Endothelial cell of umbilical vein (primary cell): ENCODE results near the gene ARL5B. TPM values are rescaled to one million over a fixed set of nuclear protein-coding genes. Genes with fewer than 3 reads are reported as not detected.

ENCODE experiments used
- BruUV-seq: library from RNA; stranded (reverse); fragments of 400-500 nt; replicated peaks from 2 replicates; lab custom pipeline; 2021; lab: Mats Ljungman, UMichigan
- CTCF ChIA-PET: fragments of 300-600, 350-600 bp; sonication (Branson Sonifier 250); formaldehyde crosslinking; loops from one replicate; lab custom pipeline; 2021; ENCODE audit warnings: antibody characterized with exemption, inconsistent platforms; lab: Charles Lee
- POLR2A ChIA-PET: fragments of 300-600, 350-600 bp; sonication (Branson Sonifier 250); formaldehyde crosslinking; loops from one replicate; lab custom pipeline; 2021; ENCODE audit warnings: antibody characterized with exemption, inconsistent platforms; lab: Charles Lee
- DNase-seq: peaks from one replicate; pipeline ENCODE4 v3.0.0-alpha.2; 2011; ENCODE audit warnings: low read depth, low spot score
- FAIRE-seq: peaks from 2 replicates; lab custom pipeline; 2011; peaks lifted over from hg19 to GRCh38; lab: Jason Lieb, UNC
- H2AFZ ChIP-seq: 2 replicates; pipeline ENCODE4 v1.6.0; 2012; ENCODE audit warnings: low read depth, low read length, control low read depth, inconsistent platforms
- H3K27ac ChIP-seq: 2 replicates; pipeline ENCODE4 v1.5.1; 2011; ENCODE audit warnings: low read depth, mild to moderate bottlenecking, control low read depth, low read length, moderate library complexity; ENCODE audit not compliant: insufficient read depth
- H3K27me3 ChIP-seq, 2 experiments: 2 replicates each; pipeline versions ENCODE4 v1.6.0 to v1.6.1; 2011; ENCODE audit warnings: low read length in 2 of 2, mixed read lengths in 1 of 2; ENCODE audit not compliant: control insufficient read depth in 2 of 2, insufficient read depth in 2 of 2
- H3K36me3 ChIP-seq, 2 experiments: 2 replicates in 1 of 2; 3 replicates in 1 of 2; pipeline ENCODE4 v1.5.1; 2011; ENCODE audit warnings: low read length in 2 of 2, mild to moderate bottlenecking in 1 of 2, moderate library complexity in 1 of 2; ENCODE audit not compliant: control insufficient read depth in 2 of 2, insufficient read depth in 2 of 2; ENCODE audit errors: extremely low read depth in 1 of 2
- H3K4me1 ChIP-seq: 3 replicates; pipeline ENCODE4 v1.5.1; 2011; ENCODE audit warnings: mild to moderate bottlenecking, low read length; ENCODE audit not compliant: control insufficient read depth, insufficient read depth; ENCODE audit errors: extremely low read depth
- H3K4me2 ChIP-seq: 2 replicates; pipeline ENCODE4 v1.6.1; 2011; ENCODE audit warnings: low read length, control low read depth, mixed read lengths; ENCODE audit not compliant: insufficient read depth
- H3K4me3 ChIP-seq, 3 experiments: fragments of 200-600 bp in 1 of 3; sonication (generic), shearing (Covaris generic) in 1 of 3; replicated peaks in 1 of 3; 2 replicates each; pipeline ENCODE4 v1.5.1; 2011 to 2016; ENCODE audit warnings: control low read depth in 3 of 3, low read length in 3 of 3, mild to moderate bottlenecking in 2 of 3, inconsistent platforms in 1 of 3, low read depth in 1 of 3, moderate library complexity in 1 of 3; ENCODE audit not compliant: insufficient read depth in 1 of 3
- H3K79me2 ChIP-seq: 2 replicates; pipeline ENCODE4 v1.6.0; 2012; ENCODE audit warnings: low read length, inconsistent platforms; ENCODE audit not compliant: control insufficient read depth, insufficient read depth
- H3K9ac ChIP-seq: replicated peaks from 2 replicates; pipeline ENCODE3; 2011; ENCODE audit warnings: low read length, control low read depth; ENCODE audit not compliant: insufficient read depth; ENCODE audit errors: extremely low read depth
- H3K9me1 ChIP-seq: replicated peaks from 3 replicates; pipeline ENCODE4 v1.6.0; 2011; ENCODE audit warnings: mild to moderate bottlenecking, low read length; ENCODE audit not compliant: control insufficient read depth, insufficient read depth; ENCODE audit errors: extremely low read depth
- H3K9me3 ChIP-seq: replicated peaks from 2 replicates; pipeline ENCODE4 v1.5.1; 2012; ENCODE audit warnings: low read length, inconsistent platforms; ENCODE audit not compliant: control insufficient read depth, insufficient read depth
- H4K20me1 ChIP-seq: replicated peaks from 2 replicates; pipeline ENCODE3; 2011; ENCODE audit warnings: mild to moderate bottlenecking, low read length; ENCODE audit not compliant: control insufficient read depth, insufficient read depth; ENCODE audit errors: extremely low read depth
- EZH2 ChIP-seq: IDR thresholded peaks from 2 replicates; pipeline ENCODE4 v1.6.1; 2012; ENCODE audit warnings: borderline replicate concordance, low read depth, mild to moderate bottlenecking, moderate library complexity, low read length, inconsistent platforms; ENCODE audit not compliant: severe bottlenecking
- FOS ChIP-seq: IDR thresholded peaks from 2 replicates; pipeline ENCODE4 v1.6.1; 2011; ENCODE audit warnings: mild to moderate bottlenecking, low read length, moderate library complexity, borderline replicate concordance; ENCODE audit not compliant: insufficient read depth
- GATA2 ChIP-seq: IDR thresholded peaks from 2 replicates; pipeline ENCODE4 v1.7.0; 2011; ENCODE audit warnings: low read depth, mild to moderate bottlenecking, moderate library complexity, mixed read lengths, low read length; ENCODE audit not compliant: insufficient read length, insufficient read depth
- JUN ChIP-seq: IDR thresholded peaks from 2 replicates; pipeline ENCODE4 v1.6.1; 2011; ENCODE audit warnings: borderline replicate concordance, low read depth; ENCODE audit not compliant: insufficient read length, insufficient read depth
- MYC ChIP-seq: IDR thresholded peaks from one replicate; pipeline ENCODE4 v1.6.1; 2011; ENCODE audit warnings: mild to moderate bottlenecking, low read depth, low read length
- POLR2A ChIP-seq: IDR thresholded peaks from 2 replicates; pipeline ENCODE4 v1.6.1; 2012; ENCODE audit warnings: low read depth, mild to moderate bottlenecking, control low read depth, low read length
- POLR2AphosphoS5 ChIP-seq: IDR thresholded peaks from 2 replicates; pipeline ENCODE4 v1.6.1; 2012; ENCODE audit warnings: low read depth, mild to moderate bottlenecking, control low read depth, low read length, moderate library complexity; ENCODE audit not compliant: insufficient read depth
- dilution Hi-C: fragments of 300-500 bp; cut with MboI; formaldehyde crosslinking; loops from one replicate; pipeline ENCODE4 v1.15.0; 2019; ENCODE audit warnings: low sequenced_read_pairs; ENCODE audit not compliant: extremely low pct_ligation_motif_present
- intact Hi-C: fragments of 100-400 bp; cut with micrococcal nuclease; formaldehyde crosslinking; loops from one replicate; pipeline ENCODE4 v1.10.0; 2022
- polyA plus RNA-seq, 4 experiments: library from polyadenylated mRNA; depleted of rRNA in 3 of 4; stranded (reverse) in 3 of 4; unstranded in 1 of 4; fragments of >200 nt; gene quantifications; 2 replicates each; pipeline versions ENCODE4 v1.2.1 to v1.2.3, GENCODE V29; 2011 to 2012; ENCODE audit warnings: missing spikeins in 1 of 4
- total RNA-seq: library from RNA; stranded (reverse); gene quantifications from 2 replicates; pipeline ENCODE4 v1.2.3, GENCODE V29; 2021
- TF ChIP-seq, protein P1 (sequence below), 2 donors: IDR thresholded peaks; 1 replicate in 1 of 2; 2 replicates in 1 of 2; pipeline ENCODE4 v1.5.1; 2011; ENCODE audit warnings: low read length in 2 of 2, mild to moderate bottlenecking in 2 of 2, moderate library complexity in 2 of 2, control low read depth in 1 of 2, inconsistent platforms in 1 of 2, low read depth in 1 of 2; ENCODE audit not compliant: insufficient read depth in 1 of 2; ENCODE audit errors: extremely low read depth in 1 of 2
- TF ChIP-seq, protein P2 (sequence below): IDR thresholded peaks from 2 replicates; pipeline ENCODE4 v1.6.1; 2011; ENCODE audit not compliant: insufficient read depth, insufficient read length

Gene ARL5B
- total and polyA plus RNA-seq, 2 donors (not counting 3 experiments of a cell fraction or from before 2014, with no cell fraction given), result 5.1 to 19.1 TPM

- H4K20me1 ChIP-seq, result peaks cover 2% of the 10 kb centered on the region
- dilution Hi-C loops, result no loop called here
- H3K36me3 ChIP-seq, result no peaks in the 10 kb centered on the region
- no peaks in the 10 kb centered on the region for H3K4me1 ChIP-seq
- H2AFZ ChIP-seq, result no peak overlapping the region
- FAIRE-seq, result no peak
- intact Hi-C loops, result no loop called here
- POLR2A ChIA-PET, result no interaction called here
- CTCF ChIA-PET, result no interaction called here
- H3K27me3 ChIP-seq, result no peaks in the 10 kb centered on the region
- BruUV-seq, result no TSS peak
- no peaks in the 10 kb centered on the region for H3K9me3 ChIP-seq
- no peak overlapping the region for H3K4me2 ChIP-seq
- H3K9me1 ChIP-seq, result no peaks in the 10 kb centered on the region
- TF ChIP-seq POLR2A, result no peak
- TF ChIP-seq, protein P1, sequence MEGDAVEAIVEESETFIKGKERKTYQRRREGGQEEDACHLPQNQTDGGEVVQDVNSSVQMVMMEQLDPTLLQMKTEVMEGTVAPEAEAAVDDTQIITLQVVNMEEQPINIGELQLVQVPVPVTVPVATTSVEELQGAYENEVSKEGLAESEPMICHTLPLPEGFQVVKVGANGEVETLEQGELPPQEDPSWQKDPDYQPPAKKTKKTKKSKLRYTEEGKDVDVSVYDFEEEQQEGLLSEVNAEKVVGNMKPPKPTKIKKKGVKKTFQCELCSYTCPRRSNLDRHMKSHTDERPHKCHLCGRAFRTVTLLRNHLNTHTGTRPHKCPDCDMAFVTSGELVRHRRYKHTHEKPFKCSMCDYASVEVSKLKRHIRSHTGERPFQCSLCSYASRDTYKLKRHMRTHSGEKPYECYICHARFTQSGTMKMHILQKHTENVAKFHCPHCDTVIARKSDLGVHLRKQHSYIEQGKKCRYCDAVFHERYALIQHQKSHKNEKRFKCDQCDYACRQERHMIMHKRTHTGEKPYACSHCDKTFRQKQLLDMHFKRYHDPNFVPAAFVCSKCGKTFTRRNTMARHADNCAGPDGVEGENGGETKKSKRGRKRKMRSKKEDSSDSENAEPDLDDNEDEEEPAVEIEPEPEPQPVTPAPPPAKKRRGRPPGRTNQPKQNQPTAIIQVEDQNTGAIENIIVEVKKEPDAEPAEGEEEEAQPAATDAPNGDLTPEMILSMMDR (IDR thresholded peaks at IDR 0.05; ENCODE audit: extremely low read depth in 1 of 2, insufficient read depth in 1 of 2, low read depth in 1 of 2, low read length in 2 of 2), result no peak
- TF ChIP-seq POLR2AphosphoS5, result no peak
- no peak for TF ChIP-seq GATA2
- TF ChIP-seq FOS, result no peak
- no peak for TF ChIP-seq MYC
- TF ChIP-seq JUN, result no peak
- TF ChIP-seq, protein P2, sequence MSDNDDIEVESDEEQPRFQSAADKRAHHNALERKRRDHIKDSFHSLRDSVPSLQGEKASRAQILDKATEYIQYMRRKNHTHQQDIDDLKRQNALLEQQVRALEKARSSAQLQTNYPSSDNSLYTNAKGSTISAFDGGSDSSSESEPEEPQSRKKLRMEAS, result no peak
- no peak for TF ChIP-seq EZH2
- no peak overlapping the region for H3K4me3 ChIP-seq
- H3K79me2 ChIP-seq, result no peaks in the 10 kb centered on the region
- no peak overlapping the region for H3K27ac ChIP-seq
- DNase-seq, result no peak
- no peak overlapping the region for H3K9ac ChIP-seq
Measured at GRCh38 chr10:18681366-18681765, 22.1 kb downstream of the ARL5B start.
